Cardiac muscle cell (in vitro differentiated cells and primary cell): ENCODE data around the gene PTPN13. TPM values are rescaled to one million over a fixed set of nuclear protein-coding genes. Genes with fewer than 3 reads are reported as not detected.

Experiments used
- DNase-seq, 2 donors: peaks; one replicate each; pipeline versions ENCODE4 v3.0.0 to v3.0.0-alpha.2; 2010 to 2017; ENCODE audit warnings: low read depth in 1 of 2, low spot score in 1 of 2
- H3K27ac ChIP-seq: fragments of 200-600 bp; sonication (generic); 2 replicates; pipeline ENCODE4 v1.5.1; 2016
- H3K27me3 ChIP-seq: fragments of 200-600 bp; sonication (generic); 2 replicates; pipeline ENCODE4 v1.6.0; 2016; ENCODE audit warnings: control low read depth
- H3K36me3 ChIP-seq: fragments of 200-600 bp; sonication (generic); 2 replicates; pipeline ENCODE4 v1.5.1; 2016; ENCODE audit warnings: control low read depth
- H3K4me1 ChIP-seq: fragments of 200-600 bp; sonication (generic); 2 replicates; pipeline ENCODE4 v1.8.1; 2017; ENCODE audit warnings: low read depth, mild to moderate bottlenecking, mixed run types
- H3K4me3 ChIP-seq: fragments of 200-600 bp; sonication (generic); 2 replicates; pipeline ENCODE4 v1.5.1; 2016; ENCODE audit warnings: mild to moderate bottlenecking
- H3K9me3 ChIP-seq: fragments of 200-600 bp; sonication (generic); 2 replicates; pipeline ENCODE4 v1.5.1; 2017; ENCODE audit warnings: low read depth, mild to moderate bottlenecking, control low read depth
- CTCF ChIP-seq: IDR thresholded peaks from 2 replicates; pipeline ENCODE4 v1.5.1; 2012; ENCODE audit warnings: low read depth, mild to moderate bottlenecking, low read length
- polyA plus RNA-seq: library from polyadenylated mRNA; unstranded; fragments of >200 nt; fragmentation: Nextera tagmentation; extraction: Ambion mirVana; gene quantifications from 2 replicates; pipeline ENCODE4 v1.2.1, GENCODE V29; 2016
- total RNA-seq: library from RNA; depleted of rRNA; stranded (reverse); fragments of >200 nt; gene quantifications from 2 replicates; pipeline ENCODE4 v1.2.3, GENCODE V29; 2016

PTPN13 gene
- total and polyA plus RNA-seq, 2 experiments from 2014 or later, result 14.4 to 38.2 TPM

GRCh38 chr4:86606809-86607208 is 12.7 kb downstream of the PTPN13 start:
- no peak overlapping the region for H3K27ac ChIP-seq
- H3K9me3 ChIP-seq, result no peaks in the 10 kb centered on the region
- DNase-seq, result no peak
- H3K36me3 ChIP-seq, result no peaks in the 10 kb centered on the region
- no peaks in the 10 kb centered on the region for H3K27me3 ChIP-seq
- no peak for TF ChIP-seq CTCF
- H3K4me3 ChIP-seq, result no peak overlapping the region
- H3K4me1 ChIP-seq, result no peaks in the 10 kb centered on the region

GRCh38 chr4:86608757-86609375 is 14.8 kb downstream of the PTPN13 start:
- TF ChIP-seq CTCF, result no peak
- no peak for DNase-seq
- Histone ChIP-seq H3K27ac (no peak overlapping the region), H3K27me3 (no peaks in the 10 kb centered on the region), H3K36me3 (no peaks in the 10 kb centered on the region), H3K4me3 (no peak overlapping the region), H3K9me3 (no peaks in the 10 kb centered on the region), H3K4me1 (no peaks in the 10 kb centered on the region)

- DNase-seq, result no peak
- H3K4me3 ChIP-seq, result no peak overlapping the region
- H3K9me3 ChIP-seq, result no peaks in the 10 kb centered on the region
- TF ChIP-seq CTCF, result no peak
- H3K27ac ChIP-seq, result no peak overlapping the region
- no peaks in the 10 kb centered on the region for H3K27me3 ChIP-seq
- H3K4me1 ChIP-seq, result no peaks in the 10 kb centered on the region
- no peaks in the 10 kb centered on the region for H3K36me3 ChIP-seq
Measured at GRCh38 chr4:86611757-86612156, 17.6 kb downstream of the PTPN13 start.

GRCh38 chr4:86613734-86614133 is 19.6 kb downstream of the PTPN13 start:
- no peaks in the 10 kb centered on the region for H3K4me1 ChIP-seq
- H3K4me3 ChIP-seq, result no peak overlapping the region
- no peaks in the 10 kb centered on the region for H3K36me3 ChIP-seq
- DNase-seq, result no peak
- no peaks in the 10 kb centered on the region for H3K9me3 ChIP-seq
- no peak for TF ChIP-seq CTCF
- no peaks in the 10 kb centered on the region for H3K27me3 ChIP-seq
- H3K27ac ChIP-seq, result no peak overlapping the region

- Histone ChIP-seq H3K27ac (no peak overlapping the region), H3K9me3 (no peaks in the 10 kb centered on the region), H3K36me3 (no peaks in the 10 kb centered on the region), H3K27me3 (no peaks in the 10 kb centered on the region), H3K4me3 (no peak overlapping the region), H3K4me1 (no peaks in the 10 kb centered on the region)
- no peak for TF ChIP-seq CTCF
- DNase-seq, result no peak
Measured at GRCh38 chr4:86614865-86615264, 20.8 kb downstream of the PTPN13 start.
